Ascending aorta (tissue), 2 donors: ENCODE data around the gene DNER. TPM values are rescaled to one million over a fixed set of nuclear protein-coding genes. Genes with fewer than 3 reads are reported as not detected.
A peak's percentile ranks its signal among the peaks of the same experiment; 100 is the strongest.

Source experiments
- DNase-seq, 2 donors: peaks; one replicate each; pipeline ENCODE4 v3.0.0-alpha.2; 2019; ENCODE audit warnings: low spot score in 2 of 2
- H3K27ac ChIP-seq, 2 donors: fragments of 200-600 bp; sonication (generic); one replicate each; pipeline ENCODE4 v1.5.1; 2016 to 2017; ENCODE audit warnings: mild to moderate bottlenecking in 1 of 2
- H3K27me3 ChIP-seq: fragments of 200-600 bp; sonication (generic); one replicate; pipeline ENCODE4 v1.5.1; 2017
- H3K36me3 ChIP-seq, 2 donors: fragments of 200-600 bp; sonication (generic); one replicate each; pipeline ENCODE4 v1.5.1; 2016
- H3K4me1 ChIP-seq, 2 donors: fragments of 200-600 bp; sonication (generic); one replicate each; pipeline ENCODE4 v1.5.1; 2016 to 2017; ENCODE audit warnings: mild to moderate bottlenecking in 1 of 2
- H3K4me3 ChIP-seq, 2 donors: fragments of 200-600 bp; sonication (generic); one replicate each; pipeline ENCODE4 v1.5.1; 2016 to 2017; ENCODE audit warnings: mild to moderate bottlenecking in 1 of 2
- H3K9me3 ChIP-seq, 2 donors: fragments of 200-600 bp; sonication (generic); one replicate each; pipeline ENCODE4 v1.5.1; 2016
- intact Hi-C: fragments of 100-400 bp; cut with DNase I; formaldehyde crosslinking; loops from one replicate; pipeline ENCODE4 v1.15.1; 2023
- total RNA-seq: library from RNA; depleted of rRNA; stranded (reverse); fragments of >200 nt; gene quantifications from one replicate; pipeline ENCODE4 v1.1.0, GENCODE V29; 2016
- TF ChIP-seq, protein P1 (sequence below), 3 experiments: fragments of 200-600 bp in 2 of 3; fragments of 450-650 bp in 1 of 3; sonication (generic) in 2 of 3; IDR thresholded peaks; one replicate each; pipeline ENCODE4 v1.5.1; 2016 to 2019; ENCODE audit warnings: antibody characterized with exemption in 3 of 3, mild to moderate bottlenecking in 1 of 3, moderate library complexity in 1 of 3

Gene DNER
- total RNA-seq, 1 donor from 2014 or later: 1.2 TPM

DNA sequence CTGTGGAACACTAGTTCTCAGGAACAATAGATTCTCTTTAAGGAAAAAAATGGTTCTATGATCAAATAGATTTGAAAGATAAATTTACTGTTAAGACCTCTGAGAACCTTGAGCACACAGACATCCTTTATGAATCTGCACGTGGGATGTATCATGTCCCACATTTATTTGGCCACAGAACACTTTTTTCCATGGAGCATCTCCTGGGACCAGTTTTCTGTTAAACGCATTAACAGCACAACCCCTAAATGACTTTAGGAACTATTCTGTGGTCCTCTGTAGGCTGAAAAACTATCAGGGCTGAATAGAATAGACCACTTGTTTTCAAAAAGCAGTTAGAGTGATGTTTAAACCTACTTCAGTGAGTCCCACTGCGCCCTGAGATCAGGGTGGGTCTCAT lies 311.1 kb downstream of the DNER start:
- Histone ChIP-seq H3K36me3 (no peaks in the 10 kb centered on the region), H3K4me1 (peaks cover 2 to 17% of the 10 kb centered on the region in 2 donors), H3K9me3 (no peaks in the 10 kb centered on the region), H3K27ac (no peak overlapping the region), H3K4me3 (no peak overlapping the region), H3K27me3 (no peaks in the 10 kb centered on the region)
- TF ChIP-seq, protein P1, sequence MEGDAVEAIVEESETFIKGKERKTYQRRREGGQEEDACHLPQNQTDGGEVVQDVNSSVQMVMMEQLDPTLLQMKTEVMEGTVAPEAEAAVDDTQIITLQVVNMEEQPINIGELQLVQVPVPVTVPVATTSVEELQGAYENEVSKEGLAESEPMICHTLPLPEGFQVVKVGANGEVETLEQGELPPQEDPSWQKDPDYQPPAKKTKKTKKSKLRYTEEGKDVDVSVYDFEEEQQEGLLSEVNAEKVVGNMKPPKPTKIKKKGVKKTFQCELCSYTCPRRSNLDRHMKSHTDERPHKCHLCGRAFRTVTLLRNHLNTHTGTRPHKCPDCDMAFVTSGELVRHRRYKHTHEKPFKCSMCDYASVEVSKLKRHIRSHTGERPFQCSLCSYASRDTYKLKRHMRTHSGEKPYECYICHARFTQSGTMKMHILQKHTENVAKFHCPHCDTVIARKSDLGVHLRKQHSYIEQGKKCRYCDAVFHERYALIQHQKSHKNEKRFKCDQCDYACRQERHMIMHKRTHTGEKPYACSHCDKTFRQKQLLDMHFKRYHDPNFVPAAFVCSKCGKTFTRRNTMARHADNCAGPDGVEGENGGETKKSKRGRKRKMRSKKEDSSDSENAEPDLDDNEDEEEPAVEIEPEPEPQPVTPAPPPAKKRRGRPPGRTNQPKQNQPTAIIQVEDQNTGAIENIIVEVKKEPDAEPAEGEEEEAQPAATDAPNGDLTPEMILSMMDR (IDR thresholded peaks at IDR 0.05): no peak
- intact Hi-C loops: no loop called here
- no peak for DNase-seq

DNA sequence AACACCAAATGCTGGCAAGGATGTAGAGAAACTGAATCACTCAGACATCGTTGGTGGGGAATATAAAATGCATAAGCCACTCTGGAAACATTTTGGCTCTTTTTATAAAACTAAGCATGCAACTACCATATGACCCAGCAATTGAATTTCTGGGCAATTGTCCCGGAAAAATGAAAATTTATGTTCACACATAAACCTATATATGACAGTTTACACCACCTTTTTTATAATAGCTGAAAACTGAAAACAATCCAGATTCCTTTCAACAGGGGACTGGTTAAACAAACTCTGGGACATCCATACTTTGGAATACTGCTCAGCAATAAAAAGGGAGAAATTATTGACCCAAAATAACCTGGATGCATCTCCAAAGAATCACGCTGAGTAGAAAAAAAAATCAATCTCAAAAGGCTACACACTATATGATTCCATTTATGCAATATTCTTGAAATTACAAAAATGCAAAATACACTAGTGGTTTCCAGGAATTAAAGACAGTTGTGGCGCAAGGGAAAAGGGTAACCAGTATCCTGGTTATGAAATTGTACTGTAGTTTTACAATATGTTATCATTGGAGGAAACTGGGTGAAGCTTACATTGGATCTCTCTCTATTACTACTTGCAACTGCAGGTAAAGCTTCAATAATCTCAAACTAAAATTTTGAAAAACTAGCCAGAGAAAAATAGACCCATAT lies 313.0 kb downstream of the DNER start:
- Histone ChIP-seq H3K4me3 (no peak overlapping the region), H3K27me3 (no peaks in the 10 kb centered on the region), H3K36me3 (no peaks in the 10 kb centered on the region), H3K4me1 (peaks cover 0 to 5% of the 10 kb centered on the region in 2 donors), H3K27ac (no peak overlapping the region), H3K9me3 (no peaks in the 10 kb centered on the region)
- TF ChIP-seq, protein P1 (IDR thresholded peaks at IDR 0.05): no peak
- no peak for DNase-seq
- intact Hi-C loops: no loop called here

DNA sequence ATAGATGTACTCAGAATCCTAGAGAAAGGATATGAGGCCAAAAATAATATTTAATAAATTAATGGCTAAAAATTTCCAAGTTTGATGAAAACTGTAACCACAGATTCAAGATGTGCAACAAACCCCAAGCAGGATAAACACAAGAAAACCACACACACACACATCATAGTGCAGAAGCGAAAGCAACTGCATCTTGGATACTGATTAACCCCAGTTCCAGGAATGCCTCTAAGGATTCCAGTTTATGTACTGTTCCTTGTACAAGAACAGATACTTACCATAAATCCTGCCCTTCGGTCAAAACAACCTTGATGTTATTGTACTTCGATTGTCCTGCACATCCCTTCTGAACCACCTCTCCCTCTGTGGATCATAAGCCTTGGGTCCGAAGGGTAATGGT lies 320.4 kb downstream of the DNER start:
- H3K4me1 ChIP-seq: no peaks in the 10 kb centered on the region
- no peak for DNase-seq
- intact Hi-C loops: no loop called here
- no peak overlapping the region for H3K27ac ChIP-seq
- H3K27me3 ChIP-seq: no peaks in the 10 kb centered on the region
- no peak overlapping the region for H3K4me3 ChIP-seq
- TF ChIP-seq, protein P1 (IDR thresholded peaks at IDR 0.05): no peak
- H3K9me3 ChIP-seq: peaks cover 0 to 2% of the 10 kb centered on the region in 2 donors
- no peaks in the 10 kb centered on the region for H3K36me3 ChIP-seq

DNA sequence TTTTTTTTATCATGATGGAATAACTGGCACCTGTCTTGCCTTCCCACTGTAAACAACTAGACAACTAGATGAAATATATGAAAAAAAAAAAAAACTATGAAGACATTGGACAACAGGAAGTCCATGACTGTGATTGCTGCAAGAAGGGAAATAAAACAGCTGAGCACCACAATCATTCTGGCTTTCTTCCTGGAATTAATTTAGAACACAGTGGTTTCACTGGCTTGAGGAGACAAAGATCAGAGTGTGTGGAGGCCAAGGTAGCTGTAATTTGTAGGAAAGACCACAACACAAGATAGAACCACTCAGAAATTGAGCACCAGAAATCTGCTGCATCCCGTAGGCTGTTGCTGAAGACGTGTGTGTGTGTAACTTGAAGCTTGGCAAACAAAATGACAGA lies 322.2 kb downstream of the DNER start:
- Histone ChIP-seq H3K36me3 (no peaks in the 10 kb centered on the region), H3K4me3 (no peak overlapping the region), H3K4me1 (peaks cover 0 to 3% of the 10 kb centered on the region in 2 donors), H3K27ac (peak overlapping the region in 1 of 2 donors; percentile 10), H3K9me3 (peaks cover 0 to 2% of the 10 kb centered on the region in 2 donors), H3K27me3 (no peaks in the 10 kb centered on the region)
- intact Hi-C loops: no loop called here
- TF ChIP-seq, protein P1 (IDR thresholded peaks at IDR 0.05): no peak
- DNase-seq: no peak

DNA sequence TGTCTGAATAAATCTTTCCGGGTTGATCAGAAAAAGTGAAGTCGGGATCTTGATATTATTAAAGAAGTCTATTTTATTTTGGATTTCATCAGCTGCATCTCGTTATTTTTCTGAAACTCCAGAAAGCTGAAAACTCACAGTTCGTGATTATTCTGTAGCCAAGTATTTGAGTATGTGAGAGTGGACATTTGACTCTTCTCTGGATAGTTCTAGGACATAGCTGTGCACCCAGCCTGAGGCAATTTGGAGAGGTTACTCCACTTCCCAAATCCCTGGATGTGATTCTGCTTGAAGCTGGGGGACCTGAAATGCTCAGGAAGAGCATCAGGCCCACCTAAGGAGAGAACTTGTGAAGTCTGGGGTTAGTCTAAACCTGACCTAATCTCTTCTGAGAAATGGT lies 325.6 kb downstream of the DNER start:
- intact Hi-C loops: no loop called here
- H3K4me3 ChIP-seq: no peak overlapping the region
- peak overlapping the region in 1 of 2 donors; percentile 52 for H3K27ac ChIP-seq
- H3K9me3 ChIP-seq: peaks cover under 1 to 2% of the 10 kb centered on the region in 2 donors
- peaks cover 0 to 3% of the 10 kb centered on the region in 2 donors for H3K36me3 ChIP-seq
- H3K27me3 ChIP-seq: no peaks in the 10 kb centered on the region
- no peak for DNase-seq
- peaks cover 0 to 3% of the 10 kb centered on the region in 2 donors for H3K4me1 ChIP-seq
- TF ChIP-seq, protein P1 (IDR thresholded peaks at IDR 0.05): no peak
